HEK293T (cell line): ENCODE data around the gene CFAP47.
"Not testable (repeated sequence)": the region's sequence is repeated elsewhere in the genome, so short reads cannot be mapped to it uniquely, and the experiment has no call there.

Source experiments
- CTCF ChIA-PET: fragments of 350-600 bp; formaldehyde crosslinking; extraction: SDS; loops from one replicate; lab custom pipeline; 2021; ENCODE audit warnings: antibody characterized with exemption, inconsistent platforms; lab: Yijun Ruan, JAX
- POLR2A ChIA-PET: fragments of 350-600 bp; formaldehyde crosslinking; extraction: SDS; loops from one replicate; lab custom pipeline; 2020; ENCODE audit warnings: antibody characterized with exemption, inconsistent platforms; lab: Yijun Ruan, JAX
- DNase-seq: peaks from one replicate; pipeline ENCODE4 v3.0.0; 2012; ENCODE audit warnings: mixed read lengths; ENCODE audit errors: extremely low spot score
- ARNT ChIP-seq: fragments of 450-650 bp; IDR thresholded peaks from 2 replicates; pipeline ENCODE4 v1.6.1; 2017; ENCODE audit warnings: mild to moderate bottlenecking
- BHLHE40 ChIP-seq: fragments of 450-650 bp; IDR thresholded peaks from 2 replicates; pipeline ENCODE4 v1.6.1; 2016; ENCODE audit warnings: mild to moderate bottlenecking, moderate library complexity, borderline replicate concordance
- CTBP1 ChIP-seq: fragments of 450-650 bp; IDR thresholded peaks from 2 replicates; pipeline ENCODE4 v1.6.1; 2016; ENCODE audit warnings: borderline replicate concordance
- ELF4 ChIP-seq: fragments of 450-650 bp; IDR thresholded peaks from 2 replicates; pipeline ENCODE4 v1.6.1; 2017; ENCODE audit warnings: antibody characterized with exemption
- FOXA1 ChIP-seq: fragments of 450-650 bp; IDR thresholded peaks from 2 replicates; pipeline ENCODE4 v1.6.1; 2016; ENCODE audit warnings: mild to moderate bottlenecking
- FOXK2 ChIP-seq: fragments of 450-650 bp; IDR thresholded peaks from 2 replicates; pipeline ENCODE4 v1.6.1; 2016; ENCODE audit warnings: mild to moderate bottlenecking
- FOXM1 ChIP-seq: fragments of 450-650 bp; IDR thresholded peaks from 2 replicates; pipeline ENCODE4 v1.6.1; 2017; ENCODE audit warnings: mild to moderate bottlenecking, borderline replicate concordance
- HDGF ChIP-seq: fragments of 450-650 bp; IDR thresholded peaks from 2 replicates; pipeline ENCODE4 v1.6.1; 2017; ENCODE audit warnings: antibody characterized with exemption, borderline replicate concordance
- L3MBTL2 ChIP-seq: fragments of 450-650 bp; conservative IDR thresholded peaks from 2 replicates; pipeline ENCODE4 v1.6.1; 2016; ENCODE audit warnings: mild to moderate bottlenecking
- LEF1 ChIP-seq: fragments of 450-650 bp; IDR thresholded peaks from 2 replicates; pipeline ENCODE4 v1.6.1; 2017; ENCODE audit warnings: mild to moderate bottlenecking, borderline replicate concordance
- NFRKB ChIP-seq: fragments of 450-650 bp; IDR thresholded peaks from 2 replicates; pipeline ENCODE4 v1.6.1; 2016; ENCODE audit warnings: mild to moderate bottlenecking, moderate library complexity
- SP1 ChIP-seq: fragments of 450-650 bp; IDR thresholded peaks from 2 replicates; pipeline ENCODE4 v1.6.1; 2017
- SUZ12 ChIP-seq: fragments of 450-650 bp; IDR thresholded peaks from 2 replicates; pipeline ENCODE4 v1.6.1; 2016; ENCODE audit warnings: mild to moderate bottlenecking
- TARDBP ChIP-seq: fragments of 450-650 bp; IDR thresholded peaks from 2 replicates; pipeline ENCODE4 v1.6.1; 2016
- ZNF384 ChIP-seq: fragments of 450-650 bp; IDR thresholded peaks from 2 replicates; pipeline ENCODE4 v1.6.1; 2016
- TF ChIP-seq, protein P1 (sequence below): fragments of 450-650 bp; IDR thresholded peaks from 2 replicates; pipeline ENCODE4 v1.6.1; 2016

The CFAP47 gene, protein sequence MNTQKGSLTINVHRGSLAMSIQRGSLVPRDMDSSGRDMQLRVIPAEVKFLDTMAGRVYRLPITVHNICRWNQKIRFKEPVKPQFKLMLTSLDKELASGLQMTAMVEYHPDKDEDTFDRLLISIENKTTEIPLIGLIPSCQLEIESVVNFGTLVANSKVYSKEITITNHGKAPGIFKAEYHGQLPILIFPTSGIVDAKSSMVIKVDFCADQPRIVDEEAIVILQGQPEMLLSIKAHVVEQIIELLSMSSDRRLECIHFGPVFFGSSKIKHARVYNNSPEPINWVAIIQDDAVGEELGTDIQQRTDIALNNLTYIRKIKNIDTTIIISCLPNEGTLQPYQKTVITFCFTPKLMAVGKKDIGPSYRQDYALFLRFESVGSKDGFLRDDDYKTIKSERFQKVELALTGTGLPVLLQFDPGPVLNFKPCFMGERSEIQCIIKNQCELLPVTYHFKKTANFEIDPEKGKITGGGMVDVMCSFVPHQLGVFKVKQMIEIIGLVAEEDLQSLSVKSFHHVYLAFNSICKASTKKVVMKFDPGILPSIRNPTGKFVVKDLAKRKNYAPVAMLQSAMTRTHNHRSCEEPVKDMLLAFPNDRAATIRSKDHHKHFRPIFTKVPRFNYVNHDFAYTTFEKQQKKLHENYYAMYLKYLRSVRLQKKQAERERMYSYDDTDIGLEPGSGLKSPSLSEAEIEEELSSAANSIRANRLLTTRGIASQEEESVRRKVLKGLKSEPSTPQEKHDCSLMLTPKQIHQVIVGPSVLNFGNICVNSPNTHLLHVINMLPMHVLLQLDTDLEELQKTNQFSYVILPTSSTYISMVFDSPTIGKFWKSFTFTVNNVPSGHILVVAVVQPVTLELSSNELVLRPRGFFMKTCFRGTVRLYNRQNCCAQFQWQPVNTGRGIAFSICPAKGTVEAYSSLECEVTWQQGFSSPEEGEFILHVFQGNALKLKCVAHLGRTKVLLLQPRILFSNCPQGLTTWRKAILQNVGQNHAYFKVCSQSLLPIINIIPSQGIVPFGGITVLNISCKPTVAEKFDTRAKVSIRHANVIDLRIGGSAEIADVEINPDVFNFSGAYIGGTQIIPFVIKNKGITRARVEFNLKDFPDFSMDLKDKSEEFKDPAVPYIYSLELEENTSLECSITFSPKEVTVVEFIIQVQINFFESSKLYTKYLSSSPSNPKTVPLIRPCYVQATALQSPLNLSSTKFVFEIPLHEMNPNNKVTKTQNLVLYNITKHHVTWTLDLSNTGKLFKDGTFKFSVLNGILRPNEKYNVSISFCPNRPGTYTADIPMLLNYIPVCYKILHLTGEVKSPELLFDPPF (N-terminal part only)

DNA sequence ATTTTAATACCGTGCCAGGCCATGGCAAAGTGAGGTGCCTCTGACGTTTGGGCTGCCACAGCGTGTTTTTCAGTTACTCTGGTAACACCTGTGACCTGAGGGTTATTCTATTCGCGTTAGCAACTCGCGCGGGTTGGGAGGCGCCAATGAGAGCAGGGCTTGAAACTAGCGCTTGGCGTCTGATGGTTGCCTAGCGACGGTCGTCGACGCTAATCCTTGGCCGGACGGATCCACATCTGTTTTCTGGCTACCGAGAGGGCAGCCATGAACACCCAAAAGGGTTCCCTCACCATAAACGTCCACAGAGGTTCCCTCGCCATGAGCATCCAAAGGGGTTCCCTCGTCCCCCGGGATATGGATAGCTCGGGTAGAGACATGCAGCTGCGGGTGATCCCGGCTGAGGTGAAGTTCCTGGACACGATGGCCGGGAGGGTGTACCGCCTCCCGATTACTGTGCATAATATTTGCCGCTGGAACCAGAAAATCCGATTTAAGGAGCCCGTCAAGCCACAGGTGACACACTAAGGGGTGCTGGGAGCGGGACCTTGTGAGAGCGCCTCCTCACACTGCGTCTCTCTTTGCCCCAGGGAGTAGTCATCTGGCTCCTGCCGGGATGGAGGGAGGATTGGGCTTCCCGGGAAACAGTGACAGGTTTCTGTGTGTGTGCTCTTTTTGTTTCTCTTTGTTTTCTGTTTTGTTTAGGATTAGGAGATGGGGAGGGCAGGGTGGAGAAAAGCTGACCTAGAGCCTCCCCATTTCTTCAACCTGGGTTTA, at the start of gene CFAP47:
Gene CFAP47 (plus strand): TSS at position 199 of the 774 bp plus-strand sequence. CDS start 66 bp downstream, at position 265.
- no peak for TF ChIP-seq ZNF384
- no peak for TF ChIP-seq BHLHE40
- TF ChIP-seq FOXK2: no peak
- TF ChIP-seq ARNT: no peak
- ChIA-PET POLR2A (no interaction called here), CTCF (no interaction called here)
- DNase-seq: peak; percentile 38

DNA sequence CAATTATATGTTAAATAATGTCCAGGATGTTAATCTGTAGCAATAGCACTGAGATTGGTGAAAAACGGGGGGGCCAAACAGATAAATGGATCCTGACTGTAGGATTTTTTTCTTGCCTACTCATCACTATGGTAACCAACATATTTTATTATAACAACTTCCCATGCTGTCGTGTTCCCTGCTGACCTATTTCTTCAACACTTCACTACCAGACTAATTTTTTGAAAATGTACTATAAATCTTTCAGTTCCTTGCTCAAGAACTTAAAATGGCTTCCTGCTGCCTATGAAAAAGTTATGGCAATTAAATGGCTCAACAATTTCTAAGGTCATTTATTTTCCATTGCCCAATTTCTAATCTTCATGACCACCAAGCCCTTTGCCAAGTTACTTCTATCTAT, 38.9 kb upstream of the CFAP47 start:
- POLR2A ChIA-PET: no interaction called here
- CTCF ChIA-PET: no interaction called here
- TF ChIP-seq NFRKB (no peak), ELF4 (no peak), SP1 (no peak), FOXM1 (no peak), L3MBTL2 (no peak), FOXK2 (no peak), ARNT (no peak), ZNF384 (no peak), SUZ12 (no peak)
- TF ChIP-seq, protein P1, sequence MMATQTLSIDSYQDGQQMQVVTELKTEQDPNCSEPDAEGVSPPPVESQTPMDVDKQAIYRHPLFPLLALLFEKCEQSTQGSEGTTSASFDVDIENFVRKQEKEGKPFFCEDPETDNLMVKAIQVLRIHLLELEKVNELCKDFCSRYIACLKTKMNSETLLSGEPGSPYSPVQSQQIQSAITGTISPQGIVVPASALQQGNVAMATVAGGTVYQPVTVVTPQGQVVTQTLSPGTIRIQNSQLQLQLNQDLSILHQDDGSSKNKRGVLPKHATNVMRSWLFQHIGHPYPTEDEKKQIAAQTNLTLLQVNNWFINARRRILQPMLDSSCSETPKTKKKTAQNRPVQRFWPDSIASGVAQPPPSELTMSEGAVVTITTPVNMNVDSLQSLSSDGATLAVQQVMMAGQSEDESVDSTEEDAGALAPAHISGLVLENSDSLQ: no peak
- DNase-seq: no peak

DNA sequence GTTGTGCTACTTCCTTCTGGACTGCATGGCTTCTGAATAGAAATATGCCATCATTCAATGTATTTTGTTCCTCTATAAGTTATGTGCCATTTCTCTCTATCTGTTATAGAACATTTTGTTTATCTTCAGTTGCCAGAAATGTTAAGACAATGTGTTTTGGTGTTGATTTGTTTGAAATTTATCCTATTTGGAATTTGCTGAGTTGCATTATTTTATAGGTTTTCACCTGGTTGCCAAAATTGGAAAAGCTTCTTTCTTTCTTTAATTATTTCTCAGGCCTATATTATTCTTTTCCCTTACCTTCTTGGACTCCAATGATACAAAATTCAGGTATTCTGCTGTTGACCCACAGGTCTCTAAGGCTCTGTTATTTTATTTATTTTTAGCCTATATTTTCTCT, 33.4 kb upstream of the CFAP47 start:
- DNase-seq: no peak
- POLR2A ChIA-PET: no interaction called here
- CTCF ChIA-PET: no interaction called here
- TF ChIP-seq LEF1 (no peak), ARNT (no peak), L3MBTL2 (no peak), SP1 (no peak), NFRKB (no peak), ELF4 (no peak), HDGF (no peak), TARDBP (no peak)
- TF ChIP-seq, protein P1: no peak

DNA sequence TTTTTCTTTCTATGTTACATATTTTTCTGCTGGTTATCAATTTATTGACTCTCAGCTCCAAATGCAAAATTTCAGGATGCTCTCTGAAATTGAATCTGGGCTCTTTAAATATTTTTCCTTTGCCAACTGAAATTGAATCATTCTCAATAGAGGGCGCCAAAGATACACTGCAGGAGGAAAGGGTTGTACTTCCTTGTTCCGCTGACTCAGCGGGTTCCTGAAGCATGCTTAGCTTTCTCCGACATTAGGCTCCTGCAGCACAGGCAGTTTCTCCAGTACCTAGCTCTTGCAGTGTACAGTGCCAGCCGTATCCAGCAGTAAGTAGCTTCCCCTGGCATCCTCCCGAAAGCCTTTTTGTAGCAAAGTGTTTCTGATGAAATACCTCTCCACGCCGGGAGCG, 28.8 kb upstream of the CFAP47 start:
- TF ChIP-seq L3MBTL2: peak; percentile 73
- TF ChIP-seq ARNT: no peak
- POLR2A ChIA-PET: no interaction called here
- CTCF ChIA-PET: interaction anchor here (1.1 kb wide), 1 partner anchor 12 kb away, joined by 4 read pairs; no protein-coding TSS in a partner anchor
- peak; percentile 65 for DNase-seq

DNA sequence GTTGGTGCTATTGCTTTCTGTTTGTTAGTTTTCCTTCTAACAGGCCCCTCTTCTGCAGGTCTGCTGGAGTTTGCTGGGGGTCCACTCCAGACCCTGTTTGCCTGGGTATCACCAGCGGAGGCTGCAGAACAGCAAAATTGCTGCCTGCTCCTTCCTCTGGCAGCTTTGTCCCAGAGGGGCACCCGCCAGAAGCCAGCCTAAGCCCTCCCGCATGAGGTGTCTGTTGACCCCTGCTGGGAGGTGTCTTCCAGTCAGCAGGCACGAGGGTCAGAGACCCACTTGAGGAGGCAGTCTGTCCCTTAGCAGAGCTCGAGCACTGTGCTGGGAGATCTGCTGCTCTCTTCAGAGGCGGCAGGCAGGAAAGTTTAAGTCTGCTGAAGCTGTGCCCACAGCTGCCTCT, 67.3 kb downstream of the CFAP47 start:
- CTCF ChIA-PET, POLR2A ChIA-PET, DNase-seq: not testable (repeated sequence)

DNA sequence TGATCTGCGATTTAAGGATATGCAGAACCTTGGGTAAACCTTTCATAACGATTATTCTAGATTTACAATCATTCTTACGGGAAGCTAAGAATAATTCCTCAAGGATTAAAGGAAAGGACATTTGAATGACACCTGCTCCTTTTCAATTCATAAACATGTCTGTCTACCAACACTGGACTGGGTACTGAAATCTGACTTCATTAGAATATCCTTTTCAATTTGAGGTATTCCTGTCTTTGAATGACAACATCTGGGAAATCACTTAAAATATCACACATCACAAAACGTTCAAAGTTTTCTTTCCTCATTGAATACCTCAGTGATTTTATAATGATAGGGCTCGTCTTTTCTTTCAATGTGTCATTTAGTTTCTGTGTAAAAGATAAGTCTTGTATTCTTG, 87.7 kb downstream of the CFAP47 start:
- DNase-seq: no peak
- CTCF ChIA-PET: no interaction called here
- POLR2A ChIA-PET: no interaction called here
- TF ChIP-seq LEF1 (no peak), TARDBP (no peak)

DNA sequence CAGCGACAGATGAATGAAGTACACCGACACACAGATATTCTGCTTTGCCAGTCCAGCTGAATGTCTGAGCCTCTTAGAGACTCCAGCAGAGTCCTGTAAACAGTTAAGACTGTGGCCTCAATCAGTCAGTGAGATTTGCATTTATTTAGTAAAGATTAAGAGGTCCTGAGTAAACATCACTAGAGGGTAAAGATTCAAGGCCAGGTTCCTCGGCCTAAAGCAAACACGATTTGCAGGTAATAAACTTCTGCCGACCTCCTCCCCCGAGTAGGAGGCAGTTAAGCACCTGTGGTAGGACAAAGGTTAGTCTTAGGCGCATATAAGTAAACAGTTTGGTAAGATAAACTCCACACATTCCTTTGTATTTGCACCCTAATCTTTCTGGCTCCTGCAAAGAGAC, 99.6 kb downstream of the CFAP47 start:
- DNase-seq: no peak
- TF ChIP-seq SUZ12 (no peak), ARNT (no peak), LEF1 (no peak), NFRKB (no peak), FOXM1 (no peak), SP1 (no peak), HDGF (no peak), BHLHE40 (no peak), L3MBTL2 (no peak), FOXA1 (no peak), FOXK2 (no peak), TARDBP (no peak), ELF4 (no peak), CTBP1 (no peak), ZNF384 (no peak)
- TF ChIP-seq, protein P1: no peak
- POLR2A ChIA-PET: no interaction called here
- CTCF ChIA-PET: no interaction called here
